CD4-positive, alpha-beta T cell treated with Interleukin-15 for 1 hour (primary cell): ENCODE measurements around the gene ARPP21.

ENCODE experiments used
- DNase-seq: peaks from one replicate; pipeline ENCODE4 v3.0.0-alpha.2; 2020

The ARPP21 gene

GRCh38 chr3:35678643-35679161, 39.4 kb downstream of the ARPP21 start:
- DNase-seq, result no peak

GRCh38 chr3:35679409-35680080, 40.2 kb downstream of the ARPP21 start:
- DNase-seq, result no peak

DNA sequence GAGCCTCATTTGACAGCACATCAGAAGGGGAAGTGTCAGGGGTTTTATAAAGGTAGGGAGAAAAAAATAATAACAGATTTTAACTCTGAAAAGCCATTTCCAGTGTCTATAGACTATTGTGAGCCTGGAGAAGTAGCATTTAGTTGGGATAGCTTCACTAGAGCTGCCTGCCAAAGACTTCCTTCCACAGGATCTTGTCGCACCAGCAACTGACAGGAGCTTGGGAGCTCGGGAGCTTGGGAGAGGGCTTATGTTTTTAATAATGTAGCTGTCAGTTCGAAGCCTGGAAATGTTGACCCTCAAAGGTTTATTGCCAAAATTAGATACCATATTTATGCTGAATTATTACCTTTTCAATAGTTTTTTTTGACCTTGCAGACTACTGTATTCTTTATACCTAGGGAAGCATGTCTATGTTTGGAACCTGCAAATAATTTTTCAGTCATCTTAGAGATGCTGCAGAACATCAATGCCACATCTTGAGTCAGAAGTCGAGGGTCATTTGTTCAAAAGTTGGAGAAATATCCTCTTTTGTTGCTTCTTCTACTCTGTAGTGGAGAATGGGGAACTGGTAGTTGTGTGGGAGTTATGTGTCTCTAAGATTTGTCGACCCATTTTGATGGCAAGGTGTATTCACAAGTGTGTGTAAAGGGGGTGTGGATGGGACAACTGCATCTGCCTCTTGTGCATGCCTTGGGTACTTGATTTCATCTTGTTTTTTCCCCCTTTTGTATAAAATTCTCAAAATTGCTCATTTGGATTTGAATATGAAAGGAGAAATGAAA, 41.7 kb downstream of the ARPP21 start:
- no peak for DNase-seq

GRCh38 chr3:35685153-35685552, 45.8 kb downstream of the ARPP21 start:
- DNase-seq, result no peak

DNA sequence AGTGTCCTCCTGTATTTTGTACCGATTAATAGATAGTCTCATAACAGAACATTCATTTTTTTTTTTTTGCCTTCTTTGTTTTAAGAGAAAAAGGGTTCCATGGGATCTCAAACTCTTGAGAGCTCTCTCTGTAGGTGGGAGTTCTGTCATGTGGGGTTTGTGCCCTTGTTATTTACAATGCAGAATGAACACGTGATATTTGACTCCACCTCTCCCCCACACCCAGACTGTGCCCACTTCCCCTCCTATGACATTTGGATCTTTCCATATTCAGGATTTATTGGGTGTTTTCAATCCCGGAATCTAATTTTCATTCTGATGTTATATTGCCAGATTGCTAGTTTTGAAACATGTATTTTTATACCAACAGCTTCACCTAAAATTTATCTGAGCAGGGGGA, 49.5 kb downstream of the ARPP21 start:
- no peak for DNase-seq

DNA sequence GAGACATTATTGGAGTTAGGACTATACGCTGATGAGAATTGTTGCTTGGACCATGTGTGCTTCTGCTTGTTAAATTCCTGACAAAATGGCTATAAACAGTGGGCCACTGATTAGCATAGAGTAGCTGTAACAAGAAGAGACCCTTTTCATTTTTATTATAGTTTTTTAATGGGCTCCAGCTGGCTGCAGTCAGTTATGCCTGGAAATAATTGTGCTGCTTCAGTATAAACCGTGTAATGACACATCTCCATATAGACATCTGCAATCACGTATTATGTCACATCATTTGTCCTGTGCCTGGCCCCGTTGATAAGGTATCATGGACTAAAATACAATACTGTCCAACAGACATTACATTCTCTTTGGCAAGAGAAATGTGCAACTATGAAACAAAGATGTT, 50.9 kb downstream of the ARPP21 start:
- DNase-seq, result no peak

- no peak for DNase-seq
These were observed 66.6 kb downstream of the ARPP21 start for GRCh38 chr3:35705904-35706303.

- DNase-seq, result no peak
These were observed 68.6 kb downstream of the ARPP21 start for GRCh38 chr3:35707904-35708303.

GRCh38 chr3:35708394-35709271, 69.3 kb downstream of the ARPP21 start:
- no peak for DNase-seq

DNA sequence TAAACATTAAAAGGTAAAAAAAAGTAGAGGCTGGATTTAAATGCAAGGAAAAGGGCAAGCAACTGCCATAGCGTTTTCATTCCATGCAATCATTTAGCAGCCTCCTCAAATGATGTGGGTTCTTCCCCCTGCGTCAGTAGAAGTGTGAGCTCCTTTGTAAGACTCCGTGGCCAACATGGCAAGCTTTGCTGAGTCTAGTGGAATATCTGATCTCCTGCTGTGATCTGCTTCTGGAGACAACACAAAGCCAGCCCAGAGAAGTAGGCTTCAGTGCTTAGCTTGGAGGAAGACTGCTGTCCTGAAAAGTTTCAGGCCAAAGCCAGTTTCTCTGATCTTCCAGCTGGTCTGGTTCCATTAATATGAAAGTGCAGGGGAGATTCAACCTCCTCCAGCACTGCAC, 70.4 kb downstream of the ARPP21 start:
- no peak for DNase-seq

- DNase-seq, result no peak
These were observed 71.2 kb downstream of the ARPP21 start for GRCh38 chr3:35710554-35710953.

DNA sequence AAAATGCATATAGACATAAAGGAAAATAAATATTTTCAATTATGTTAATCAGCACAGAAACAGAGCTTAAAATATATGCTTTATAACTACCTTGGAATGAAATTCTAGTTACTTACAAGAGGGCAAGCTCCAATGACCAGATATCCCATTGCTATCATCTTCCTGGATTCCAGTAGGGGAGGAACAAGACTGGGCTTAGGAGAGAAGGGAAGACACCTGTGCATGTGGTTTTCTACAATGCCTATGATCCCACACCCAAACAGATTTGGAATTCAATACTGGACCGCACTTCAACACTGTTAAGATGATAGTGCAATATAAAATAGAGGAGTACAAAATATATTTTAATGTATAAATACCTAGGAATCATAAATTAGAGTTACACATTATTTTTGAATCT, 79.6 kb downstream of the ARPP21 start:
- no peak for DNase-seq

- DNase-seq, result no peak
These were observed 82.3 kb downstream of the ARPP21 start for GRCh38 chr3:35721628-35722027.

DNA sequence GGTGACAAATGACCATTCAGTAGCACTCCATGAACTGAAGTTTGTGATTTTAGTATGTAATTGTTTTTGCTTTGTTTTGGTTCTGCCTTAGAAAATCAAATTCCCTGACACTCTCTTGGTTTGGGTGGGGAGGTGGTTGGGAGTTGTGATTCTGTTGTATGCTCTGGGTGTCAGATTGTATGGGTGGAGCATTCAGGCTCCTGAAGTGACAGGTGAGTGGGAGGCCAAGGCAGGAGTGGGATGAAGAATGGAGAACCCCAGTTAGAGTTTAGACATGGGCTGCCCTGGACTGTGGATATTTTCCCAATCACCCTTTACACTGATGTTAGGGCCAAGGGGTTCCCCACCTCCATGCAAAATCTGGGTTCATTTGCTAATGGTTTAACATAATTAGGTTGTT, 83.6 kb downstream of the ARPP21 start:
- DNase-seq, result no peak

- no peak for DNase-seq
These were observed 84.3 kb downstream of the ARPP21 start for GRCh38 chr3:35723480-35724097.

DNA sequence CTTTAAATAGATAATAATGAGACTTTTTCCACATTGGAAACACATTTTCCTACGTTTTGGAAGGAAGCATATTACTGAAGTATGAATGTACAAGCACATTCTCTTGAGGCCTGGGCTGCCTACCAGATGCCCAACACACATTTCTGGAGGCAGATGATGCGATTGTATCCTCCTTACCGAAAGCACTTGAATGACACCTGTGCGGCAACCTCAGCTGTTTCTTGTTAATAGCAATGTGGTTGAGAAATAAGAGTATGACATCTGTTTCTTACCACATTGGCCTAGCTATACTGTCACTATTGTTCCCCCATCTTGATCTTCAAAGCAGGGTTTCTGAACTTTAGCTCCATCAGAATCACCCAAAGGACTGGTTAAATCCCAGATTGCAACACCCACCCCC, 84.8 kb downstream of the ARPP21 start:
- DNase-seq, result no peak

DNA sequence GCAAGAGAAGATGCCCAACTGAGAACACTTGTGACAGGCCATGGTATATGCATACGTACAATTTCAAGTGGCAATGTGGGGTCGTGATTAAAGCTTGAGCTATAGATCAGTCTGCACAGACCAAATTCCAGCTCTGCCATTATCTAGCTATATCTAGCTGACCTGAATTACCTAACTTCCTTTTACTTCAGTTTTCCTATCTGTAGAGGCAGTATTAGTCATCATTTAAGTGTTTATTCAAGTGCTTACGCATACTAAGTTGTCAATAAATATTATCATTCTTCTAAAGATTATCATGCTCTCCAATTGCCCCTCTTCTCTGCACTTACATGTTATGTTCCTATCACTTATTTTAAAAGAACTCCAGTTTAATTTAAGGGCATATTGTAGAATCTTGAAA, 87.9 kb downstream of the ARPP21 start:
- no peak for DNase-seq

GRCh38 chr3:35733341-35733740, 94.0 kb downstream of the ARPP21 start:
- DNase-seq, result no peak

- DNase-seq, result no peak
These were observed 94.5 kb downstream of the ARPP21 start for GRCh38 chr3:35733864-35734263.

DNA sequence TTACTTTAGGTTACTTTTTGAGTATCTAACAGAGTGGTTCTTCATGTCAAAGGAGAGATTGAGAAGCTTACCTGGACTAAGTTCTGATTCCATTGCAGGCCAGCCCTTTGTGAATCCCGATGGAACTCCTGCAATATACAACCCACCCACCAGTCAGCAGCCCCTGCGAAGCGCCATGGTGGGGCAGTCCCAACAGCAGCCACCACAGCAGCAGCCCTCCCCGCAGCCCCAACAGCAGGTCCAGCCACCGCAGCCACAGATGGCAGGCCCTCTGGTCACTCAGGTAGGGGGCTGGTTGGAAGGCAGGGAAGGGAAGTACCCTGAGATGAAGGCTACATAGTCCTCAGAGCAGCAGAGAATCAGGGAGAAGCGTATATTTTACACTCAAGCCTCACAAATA, 97.8 kb downstream of the ARPP21 start:
- DNase-seq, result no peak

- DNase-seq, result no peak
These were observed 98.2 kb downstream of the ARPP21 start for GRCh38 chr3:35737527-35737926.

- DNase-seq, result no peak
These were observed 98.8 kb downstream of the ARPP21 start for GRCh38 chr3:35737934-35738706.
